ENCODE results near the gene SPDYE17. TPM values are rescaled to one million over a fixed set of nuclear protein-coding genes. Genes with fewer than 3 reads are reported as not detected.
"Not testable (repeated sequence)": the region's sequence is repeated elsewhere in the genome, so short reads cannot be mapped to it uniquely, and the experiment has no call there.

Gene SPDYE17
- polyA plus RNA-seq (2013, experiment 1 of 2): not detected
- polyA plus RNA-seq (2013, experiment 2 of 2): not detected

- not testable (repeated sequence) for H3K4me1 ChIP-seq (ENCODE audit: insufficient read depth, low read length); H3K9me3 ChIP-seq (ENCODE audit: insufficient read depth, low read depth, low read length); H3K36me3 ChIP-seq (ENCODE audit: insufficient read depth, low read length); H3K27me3 ChIP-seq (ENCODE audit: insufficient read depth, low read length); H3K4me3 ChIP-seq (ENCODE audit: low read length); H3K27ac ChIP-seq (ENCODE audit: low read depth, low read length); H3K9ac ChIP-seq (ENCODE audit: low read depth, low read length)
- 92% methylated on average over 3 of the region's 8 CpGs for WGBS
These were observed at the start of gene SPDYE17 for GRCh38 chr7:77032261-77032660. SPDYE17 (minus strand) TSS chr7:77032361; CDS start chr7:77030570, 1,791 bp downstream.

- H3K27me3 ChIP-seq (ENCODE audit: insufficient read depth, low read length); H3K9ac ChIP-seq (ENCODE audit: low read depth, low read length); H3K27ac ChIP-seq (ENCODE audit: low read depth, low read length); H3K4me1 ChIP-seq (ENCODE audit: insufficient read depth, low read length); H3K9me3 ChIP-seq (ENCODE audit: insufficient read depth, low read depth, low read length); H3K36me3 ChIP-seq (ENCODE audit: insufficient read depth, low read length); H3K4me3 ChIP-seq (ENCODE audit: low read length): not testable (repeated sequence)
- 87% methylated on average over 1 of the region's 2 CpGs for WGBS
These were observed 48.1 kb upstream of the SPDYE17 start for GRCh38 chr7:77080236-77080635.

DNA sequence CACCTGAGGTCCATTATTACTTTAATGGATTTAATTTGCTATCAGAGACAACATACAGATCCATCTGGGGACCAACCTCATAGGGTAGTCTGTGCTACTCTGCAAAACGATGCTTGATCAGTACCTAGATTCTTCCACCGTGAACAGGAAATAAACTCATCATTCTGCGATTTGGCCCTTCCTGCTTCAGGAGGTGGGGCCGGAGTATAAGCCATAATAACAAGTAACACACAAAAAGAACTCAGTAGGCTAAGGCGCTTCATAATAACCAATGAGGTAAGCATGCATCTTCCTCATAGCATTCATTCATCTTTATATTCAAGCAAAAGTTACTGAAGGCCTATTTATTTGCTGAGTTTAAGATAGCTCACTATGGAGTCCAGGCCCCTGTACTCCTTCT is 47.5 kb upstream of the SPDYE17 start:
- not testable (repeated sequence) for H3K27me3 ChIP-seq (ENCODE audit: insufficient read depth, low read length); H3K27ac ChIP-seq (ENCODE audit: low read depth, low read length); H3K4me3 ChIP-seq (ENCODE audit: low read length); H3K9ac ChIP-seq (ENCODE audit: low read depth, low read length); H3K9me3 ChIP-seq (ENCODE audit: insufficient read depth, low read depth, low read length); H3K36me3 ChIP-seq (ENCODE audit: insufficient read depth, low read length); H3K4me1 ChIP-seq (ENCODE audit: insufficient read depth, low read length)
- WGBS: no CpG with 5 or more reads among the region's 5 CpGs

DNA sequence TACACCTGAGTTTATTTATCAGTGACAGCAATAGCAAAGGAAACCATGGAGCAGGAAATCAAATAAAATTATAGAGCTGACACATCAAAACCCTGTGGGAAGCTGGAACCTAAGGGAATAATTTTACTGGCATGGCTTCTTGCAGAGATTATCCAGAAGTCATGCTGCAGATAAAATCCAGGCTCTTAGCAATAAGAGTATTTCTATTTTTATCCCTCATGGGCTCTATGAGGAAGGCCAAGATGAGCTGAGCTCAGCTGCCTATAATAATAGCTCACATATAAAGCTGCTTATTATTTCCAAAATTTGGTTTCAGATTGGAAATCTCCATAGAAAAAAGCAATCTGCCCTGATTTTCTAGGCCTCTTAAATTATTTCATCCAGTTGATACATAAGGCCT is 47.0 kb upstream of the SPDYE17 start:
- H3K4me1 ChIP-seq (ENCODE audit: insufficient read depth, low read length); H3K27me3 ChIP-seq (ENCODE audit: insufficient read depth, low read length); H3K9ac ChIP-seq (ENCODE audit: low read depth, low read length); H3K36me3 ChIP-seq (ENCODE audit: insufficient read depth, low read length); H3K27ac ChIP-seq (ENCODE audit: low read depth, low read length); H3K9me3 ChIP-seq (ENCODE audit: insufficient read depth, low read depth, low read length); H3K4me3 ChIP-seq (ENCODE audit: low read length): not testable (repeated sequence)

DNA sequence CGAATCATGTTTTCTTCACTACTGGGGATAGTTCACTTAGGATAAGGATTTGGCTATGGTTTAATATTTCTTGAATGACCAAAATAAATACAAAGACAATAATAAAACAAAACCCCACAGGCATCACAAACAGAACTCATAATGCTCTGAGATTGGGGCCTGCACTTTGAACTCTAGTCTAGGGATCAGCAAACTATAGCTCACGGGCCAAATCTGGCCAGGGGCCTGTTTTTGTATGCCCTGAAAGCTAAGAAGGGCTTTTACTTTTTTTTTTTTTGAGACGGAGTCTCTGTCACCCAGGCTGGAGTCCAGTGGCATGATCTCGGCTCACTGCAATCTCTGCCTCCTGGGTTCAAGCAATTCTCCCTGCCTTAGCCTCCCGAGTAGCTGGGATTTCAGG is 44.9 kb upstream of the SPDYE17 start:
- H3K27me3 ChIP-seq (ENCODE audit: insufficient read depth, low read length); H3K9ac ChIP-seq (ENCODE audit: low read depth, low read length); H3K4me3 ChIP-seq (ENCODE audit: low read length); H3K36me3 ChIP-seq (ENCODE audit: insufficient read depth, low read length); H3K4me1 ChIP-seq (ENCODE audit: insufficient read depth, low read length); H3K9me3 ChIP-seq (ENCODE audit: insufficient read depth, low read depth, low read length); H3K27ac ChIP-seq (ENCODE audit: low read depth, low read length): not testable (repeated sequence)
- 93% methylated on average over 4 of the region's 5 CpGs for WGBS

GRCh38 chr7:77074786-77075396 is 42.7 kb upstream of the SPDYE17 start:
- not testable (repeated sequence) for H3K36me3 ChIP-seq (ENCODE audit: insufficient read depth, low read length); H3K27ac ChIP-seq (ENCODE audit: low read depth, low read length)
- WGBS: 100% methylated on average over 1 of the region's 6 CpGs

DNA sequence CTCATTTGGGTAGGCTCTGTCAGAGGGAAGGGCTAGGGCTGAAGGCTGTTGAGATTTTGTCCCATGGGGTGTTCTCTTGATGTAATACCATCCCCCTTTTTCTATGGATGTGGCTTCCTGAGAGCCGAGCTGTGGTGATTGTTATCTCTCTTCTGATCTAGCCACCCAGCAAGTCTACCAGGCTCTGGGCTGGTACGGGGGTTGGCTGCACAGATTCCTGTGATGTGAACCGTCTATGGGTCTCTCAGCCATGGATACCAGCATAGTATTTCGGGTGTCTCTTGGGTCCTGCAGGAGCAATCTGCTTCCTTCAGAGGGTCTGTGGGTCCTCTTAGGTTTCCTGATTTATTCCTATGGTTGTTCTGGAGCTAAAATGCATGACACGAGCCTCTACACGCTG is 38.9 kb upstream of the SPDYE17 start:
- not testable (repeated sequence) for H3K27ac ChIP-seq (ENCODE audit: low read depth, low read length); H3K27me3 ChIP-seq (ENCODE audit: insufficient read depth, low read length); H3K9me3 ChIP-seq (ENCODE audit: insufficient read depth, low read depth, low read length); H3K4me1 ChIP-seq (ENCODE audit: insufficient read depth, low read length); H3K9ac ChIP-seq (ENCODE audit: low read depth, low read length); H3K36me3 ChIP-seq (ENCODE audit: insufficient read depth, low read length); H3K4me3 ChIP-seq (ENCODE audit: low read length)
- 95% methylated on average over 6 of the region's 6 CpGs for WGBS

More at GRCh38 chr7:77074786-77075396, 42.7 kb upstream of the SPDYE17 start:
- H3K9ac ChIP-seq (ENCODE audit: low read depth, low read length); H3K4me3 ChIP-seq (ENCODE audit: low read length); H3K27me3 ChIP-seq (ENCODE audit: insufficient read depth, low read length); H3K9me3 ChIP-seq (ENCODE audit: insufficient read depth, low read depth, low read length); H3K4me1 ChIP-seq (ENCODE audit: insufficient read depth, low read length): not testable (repeated sequence)

DNA sequence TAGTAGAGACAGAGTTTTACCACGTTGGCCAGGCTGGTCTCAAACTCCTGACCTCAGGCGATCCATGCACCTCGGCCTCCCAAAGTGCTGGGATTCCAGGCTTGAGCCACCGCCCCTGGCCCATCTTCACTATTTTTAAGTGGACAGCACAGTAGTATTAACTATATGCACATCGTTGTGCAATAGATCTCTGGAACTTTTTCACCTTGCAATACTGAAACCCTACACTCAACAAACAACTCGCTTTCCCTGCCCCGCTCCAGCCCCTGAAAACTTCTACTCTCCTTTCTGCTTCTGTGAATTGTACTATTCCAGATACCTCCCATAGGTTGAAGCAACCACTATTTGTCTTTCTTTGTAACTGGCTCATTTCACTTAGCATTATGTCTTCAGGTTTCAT is 33.7 kb upstream of the SPDYE17 start:
- WGBS: 95% methylated on average over 7 of the region's 7 CpGs
- not testable (repeated sequence) for H3K4me3 ChIP-seq (ENCODE audit: low read length); H3K4me1 ChIP-seq (ENCODE audit: insufficient read depth, low read length); H3K9ac ChIP-seq (ENCODE audit: low read depth, low read length); H3K27ac ChIP-seq (ENCODE audit: low read depth, low read length); H3K27me3 ChIP-seq (ENCODE audit: insufficient read depth, low read length); H3K36me3 ChIP-seq (ENCODE audit: insufficient read depth, low read length); H3K9me3 ChIP-seq (ENCODE audit: insufficient read depth, low read depth, low read length)

DNA sequence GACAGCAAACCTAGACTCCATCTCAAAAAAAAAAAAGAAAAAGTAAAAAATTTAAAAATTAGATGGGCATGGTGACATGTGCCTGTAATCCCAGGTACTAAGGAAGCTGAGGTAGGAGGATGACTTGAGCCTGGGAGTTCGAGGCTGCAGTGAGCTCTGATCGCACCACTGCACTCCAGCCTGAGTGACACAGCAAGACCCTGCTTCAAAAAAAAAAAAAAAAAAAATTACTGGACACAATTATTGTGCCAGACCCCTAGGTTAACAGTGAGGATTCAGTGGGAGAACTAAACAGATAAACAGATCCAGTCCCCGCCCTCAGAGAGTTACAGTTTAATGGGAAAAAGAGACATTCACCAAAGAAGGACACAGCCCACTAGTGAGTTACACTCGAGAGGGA is 31.6 kb upstream of the SPDYE17 start:
- WGBS: 85% methylated on average over 2 of the region's 4 CpGs
- H3K27me3 ChIP-seq (ENCODE audit: insufficient read depth, low read length); H3K36me3 ChIP-seq (ENCODE audit: insufficient read depth, low read length); H3K9me3 ChIP-seq (ENCODE audit: insufficient read depth, low read depth, low read length); H3K27ac ChIP-seq (ENCODE audit: low read depth, low read length); H3K4me1 ChIP-seq (ENCODE audit: insufficient read depth, low read length); H3K4me3 ChIP-seq (ENCODE audit: low read length); H3K9ac ChIP-seq (ENCODE audit: low read depth, low read length): not testable (repeated sequence)

DNA sequence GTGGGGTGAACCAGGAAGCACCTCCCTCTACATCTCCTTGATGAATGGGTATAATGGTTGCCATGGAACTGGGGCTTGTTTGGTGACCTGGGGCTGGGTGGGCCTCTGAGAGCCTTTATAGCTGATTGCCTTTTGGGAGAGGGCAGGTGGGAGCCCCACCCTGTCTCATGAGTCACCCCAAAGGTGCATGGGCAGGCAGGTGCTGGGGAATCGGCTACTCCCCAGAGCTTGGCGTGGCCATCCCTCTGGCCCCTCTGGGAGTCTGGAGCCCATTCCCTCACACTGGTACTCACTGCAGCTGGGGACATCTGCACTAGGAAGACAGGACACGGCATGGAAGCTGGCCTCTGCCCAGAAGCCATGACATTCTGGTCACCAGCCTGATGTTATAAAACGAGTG is 30.4 kb upstream of the SPDYE17 start, which contains the start of gene SPDYE18:
Gene SPDYE18, minus strand, starts transcription at position 2 of the 400 bp plus-strand sequence. CDS start 2,046 bp downstream, outside the sequence.
- 93% methylated on average over 4 of the region's 4 CpGs for WGBS
- H3K9ac ChIP-seq (ENCODE audit: low read depth, low read length); H3K4me1 ChIP-seq (ENCODE audit: insufficient read depth, low read length); H3K36me3 ChIP-seq (ENCODE audit: insufficient read depth, low read length); H3K9me3 ChIP-seq (ENCODE audit: insufficient read depth, low read depth, low read length); H3K27me3 ChIP-seq (ENCODE audit: insufficient read depth, low read length); H3K4me3 ChIP-seq (ENCODE audit: low read length); H3K27ac ChIP-seq (ENCODE audit: low read depth, low read length): not testable (repeated sequence)

GRCh38 chr7:77026349-77026748 is 5.8 kb downstream of the SPDYE17 start:
- H3K9ac ChIP-seq (ENCODE audit: low read depth, low read length); H3K36me3 ChIP-seq (ENCODE audit: insufficient read depth, low read length); H3K9me3 ChIP-seq (ENCODE audit: insufficient read depth, low read depth, low read length); H3K4me3 ChIP-seq (ENCODE audit: low read length); H3K4me1 ChIP-seq (ENCODE audit: insufficient read depth, low read length); H3K27ac ChIP-seq (ENCODE audit: low read depth, low read length); H3K27me3 ChIP-seq (ENCODE audit: insufficient read depth, low read length): not testable (repeated sequence)
- no CpG with 5 or more reads among the region's 10 CpGs for WGBS

GRCh38 chr7:77010074-77010680 is 22.0 kb downstream of the SPDYE17 start:
- not testable (repeated sequence) for H3K27ac ChIP-seq (ENCODE audit: low read depth, low read length); H3K36me3 ChIP-seq (ENCODE audit: insufficient read depth, low read length)
- WGBS: 65% methylated on average over 2 of the region's 16 CpGs

More at GRCh38 chr7:77010074-77010680, 22.0 kb downstream of the SPDYE17 start:
- H3K4me3 ChIP-seq (ENCODE audit: low read length); H3K9me3 ChIP-seq (ENCODE audit: insufficient read depth, low read depth, low read length); H3K27me3 ChIP-seq (ENCODE audit: insufficient read depth, low read length); H3K9ac ChIP-seq (ENCODE audit: low read depth, low read length); H3K4me1 ChIP-seq (ENCODE audit: insufficient read depth, low read length): not testable (repeated sequence)
